Measurements from ENCODE around the gene TRHDE. TPM values are rescaled to one million over a fixed set of nuclear protein-coding genes. Genes with fewer than 3 reads are reported as not detected.

The TRHDE gene
- total RNA-seq, 2 donors from 2014 or later: 3.1 to 4.1 TPM

- TF ChIP-seq POLR2AphosphoS5 (IDR thresholded peaks at IDR 0.05): no peak
- no peak for TF ChIP-seq POLR2A (IDR thresholded peaks at IDR 0.05)
- TF ChIP-seq CTCF (IDR thresholded peaks at IDR 0.05): no peak
- no peaks in the 10 kb centered on the region for H3K9me3 ChIP-seq
- WGBS: 77% methylated on average over 3 of the region's 3 CpGs
- intact Hi-C loops (cut with DNase I): no loop called here
- no peak overlapping the region for H3K4me3 ChIP-seq
- H3K27me3 ChIP-seq (replicated peaks; ENCODE audit: insufficient read depth): no peaks in the 10 kb centered on the region
- no peaks in the 10 kb centered on the region for H3K4me1 ChIP-seq (replicated peaks)
- no peak for DNase-seq (ENCODE audit: low spot score)
- no peaks in the 10 kb centered on the region for H3K36me3 ChIP-seq
- no peak overlapping the region for H3K27ac ChIP-seq
Measured at GRCh38 chr12:72349491-72349890, 77.3 kb downstream of the TRHDE start.

- H3K27me3 ChIP-seq (replicated peaks; ENCODE audit: insufficient read depth): no peaks in the 10 kb centered on the region
- H3K4me3 ChIP-seq: no peak overlapping the region
- no peaks in the 10 kb centered on the region for H3K4me1 ChIP-seq (replicated peaks)
- 86% methylated on average over 3 of the region's 3 CpGs for WGBS
- H3K36me3 ChIP-seq: no peaks in the 10 kb centered on the region
- TF ChIP-seq CTCF (IDR thresholded peaks at IDR 0.05) (no peak), POLR2A (IDR thresholded peaks at IDR 0.05) (no peak), POLR2AphosphoS5 (IDR thresholded peaks at IDR 0.05) (no peak)
- no peak overlapping the region for H3K27ac ChIP-seq
- no peaks in the 10 kb centered on the region for H3K9me3 ChIP-seq
- no peak for DNase-seq (ENCODE audit: low spot score)
- intact Hi-C loops (cut with DNase I): no loop called here
Measured at GRCh38 chr12:72359416-72359815, 87.2 kb downstream of the TRHDE start.

GRCh38 chr12:72365151-72365550 lies 93.0 kb downstream of the TRHDE start:
- no peak for TF ChIP-seq POLR2AphosphoS5 (IDR thresholded peaks at IDR 0.05)
- TF ChIP-seq POLR2A (IDR thresholded peaks at IDR 0.05): no peak
- no peak for TF ChIP-seq CTCF (IDR thresholded peaks at IDR 0.05)
- intact Hi-C loops (cut with DNase I): no loop called here
- H3K9me3 ChIP-seq: no peaks in the 10 kb centered on the region

GRCh38 chr12:72366255-72366654 lies 94.1 kb downstream of the TRHDE start:
- no peak for DNase-seq (ENCODE audit: low spot score)

More at GRCh38 chr12:72365151-72365550, 93.0 kb downstream of the TRHDE start:
- Histone ChIP-seq H3K27me3 (replicated peaks; ENCODE audit: insufficient read depth) (no peaks in the 10 kb centered on the region), H3K36me3 (no peaks in the 10 kb centered on the region), H3K4me1 (replicated peaks) (no peaks in the 10 kb centered on the region), H3K27ac (no peak overlapping the region), H3K4me3 (no peak overlapping the region)
- DNase-seq (ENCODE audit: low spot score): no peak

More at GRCh38 chr12:72366255-72366654, 94.1 kb downstream of the TRHDE start:
- intact Hi-C loops (cut with DNase I): no loop called here
- TF ChIP-seq CTCF (IDR thresholded peaks at IDR 0.05): no peak
- H3K9me3 ChIP-seq: no peaks in the 10 kb centered on the region
- H3K27me3 ChIP-seq (replicated peaks; ENCODE audit: insufficient read depth): no peaks in the 10 kb centered on the region
- no peak overlapping the region for H3K27ac ChIP-seq
- H3K4me3 ChIP-seq: no peak overlapping the region
- no peaks in the 10 kb centered on the region for H3K4me1 ChIP-seq (replicated peaks)
- 23% methylated on average over 3 of the region's 3 CpGs for WGBS
- H3K36me3 ChIP-seq: no peaks in the 10 kb centered on the region

All from prostate gland (tissue), 2 donors.